C1 segment of cervical spinal cord (tissue), 14 donors: ENCODE results near the gene GALNT14.

Experiments used
- DNase-seq, 14 donors: peaks; one replicate each; lab custom pipeline; 2025; lab: John Stamatoyannopoulos, UW

The GALNT14 gene

GRCh38 chr2:31016648-31017047 lies 121.6 kb downstream of the GALNT14 start:
- DNase-seq, result no peak

DNA sequence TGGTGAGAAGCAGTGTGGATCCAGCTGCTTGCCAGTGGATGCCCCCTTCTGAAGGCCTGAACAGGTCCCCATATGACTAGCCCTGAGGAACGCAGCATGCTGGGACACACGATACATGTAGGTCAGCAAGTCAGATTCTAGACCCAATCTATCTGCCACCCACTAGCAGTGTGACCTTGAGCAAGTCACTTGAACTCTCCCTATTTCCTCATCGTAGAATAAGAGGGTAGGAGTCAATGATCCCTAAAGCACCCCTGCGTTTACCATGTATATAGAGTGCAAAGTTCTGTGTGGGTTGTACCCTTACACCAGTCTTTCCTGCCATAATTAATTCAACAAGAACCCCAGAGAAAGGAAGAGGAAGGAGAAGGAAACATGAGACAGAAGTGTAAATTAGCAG lies 123.7 kb downstream of the GALNT14 start:
- no peak for DNase-seq

DNA sequence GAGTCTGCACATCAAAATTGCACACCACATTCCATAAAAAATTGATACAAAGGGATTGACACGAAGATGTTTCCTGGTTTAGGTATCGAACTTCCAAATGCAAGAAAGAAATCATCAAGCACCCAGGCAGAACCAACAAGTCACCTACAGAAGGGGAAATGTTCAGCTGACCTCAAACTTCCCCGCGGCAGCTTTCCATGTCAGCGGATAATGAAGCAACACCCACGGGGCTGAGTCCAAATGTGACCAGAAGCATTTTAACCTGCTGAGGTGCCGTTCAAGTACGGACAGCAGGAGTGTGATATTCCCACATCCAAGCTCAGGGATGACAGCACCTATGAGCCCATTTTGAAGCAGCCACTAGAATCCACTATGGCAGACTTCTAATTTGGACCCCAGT lies 124.9 kb downstream of the GALNT14 start:
- DNase-seq, result no peak

DNA sequence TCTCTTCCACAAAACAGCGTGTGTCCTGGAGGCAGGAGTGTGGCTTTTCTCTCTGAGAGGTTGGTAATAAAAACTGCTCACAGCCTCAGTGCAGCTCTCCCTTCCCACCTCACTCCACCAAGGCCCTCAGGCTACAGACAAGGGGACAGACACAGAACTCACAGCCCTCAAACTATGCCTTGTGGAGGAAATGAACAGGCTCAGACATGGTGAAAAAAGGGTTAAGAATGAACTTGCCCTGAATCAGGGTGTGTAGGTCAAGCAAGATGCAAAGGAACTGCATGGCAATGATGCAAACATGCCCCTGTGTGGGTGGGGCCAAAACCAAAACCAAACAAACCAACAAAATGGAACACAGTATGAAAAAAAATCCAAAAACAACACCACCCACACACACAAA lies 125.8 kb downstream of the GALNT14 start:
- DNase-seq, result no peak

DNA sequence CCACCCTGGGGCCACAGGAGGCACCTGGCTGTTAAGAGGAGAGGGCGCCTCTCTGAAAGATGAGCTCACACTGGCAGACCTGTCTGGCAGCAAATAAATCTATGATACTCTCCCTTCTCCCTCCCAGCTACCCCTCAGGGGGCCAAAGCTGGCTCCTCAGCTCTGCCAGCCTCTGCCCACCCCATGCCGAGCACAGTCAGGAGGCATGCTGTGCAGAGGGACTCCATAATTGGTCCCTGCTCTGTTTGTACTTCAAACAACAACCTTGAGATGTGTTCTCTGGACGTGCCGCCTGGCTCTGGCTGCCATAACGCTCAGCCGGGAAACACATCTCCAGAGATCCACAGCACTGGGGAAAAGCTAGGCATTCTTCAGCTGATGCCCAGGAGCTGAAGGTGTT lies 126.7 kb downstream of the GALNT14 start:
- no peak for DNase-seq

DNA sequence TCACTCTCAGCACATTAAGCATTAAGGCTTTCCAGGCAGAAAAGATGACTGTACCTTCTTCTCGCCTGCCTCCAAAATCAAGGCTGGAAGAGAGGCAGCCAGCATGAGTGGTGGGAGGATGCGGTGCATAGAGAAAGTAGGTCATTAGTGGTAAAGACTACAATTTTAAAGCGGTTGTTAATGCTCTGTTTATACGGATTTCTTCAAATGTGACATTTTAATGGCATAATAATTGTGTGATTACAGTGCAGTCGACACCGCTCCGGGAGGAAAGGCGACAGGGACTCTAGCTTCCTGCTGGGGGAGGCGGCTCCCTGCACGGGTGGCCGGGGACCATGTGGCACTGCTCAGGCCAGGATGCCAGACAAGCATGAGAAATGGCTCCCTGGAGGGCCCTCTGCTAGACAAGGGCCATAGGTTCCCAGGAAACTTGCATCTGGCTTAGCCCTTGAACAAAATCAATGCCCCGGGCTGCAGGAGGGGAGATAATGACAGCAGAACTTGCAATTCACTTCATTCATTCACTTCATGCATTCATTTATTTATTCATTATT lies 129.6 kb downstream of the GALNT14 start:
- no peak for DNase-seq

GRCh38 chr2:31004257-31004656 lies 134.0 kb downstream of the GALNT14 start:
- no peak for DNase-seq

DNA sequence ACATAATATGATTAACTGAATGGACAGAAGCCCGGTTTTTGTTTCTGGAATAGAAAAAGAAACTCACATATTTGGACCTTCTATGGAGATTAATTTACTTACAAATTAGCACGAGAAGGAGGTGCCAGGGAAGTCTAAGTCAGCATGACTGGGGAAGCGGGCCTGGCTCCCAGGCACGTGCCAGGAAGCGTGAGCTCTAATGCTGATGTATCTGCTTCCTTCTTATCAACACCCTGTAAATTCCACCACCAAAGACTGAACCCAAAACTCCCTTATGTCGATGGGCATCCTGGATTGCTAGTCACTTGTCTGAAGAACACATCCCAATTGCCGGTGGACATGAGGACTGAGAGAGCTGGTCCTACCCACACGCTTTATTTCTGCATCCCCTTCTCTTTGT lies 134.5 kb downstream of the GALNT14 start:
- DNase-seq, result no peak

- DNase-seq, result no peak
These were observed 135.6 kb downstream of the GALNT14 start for GRCh38 chr2:31002537-31003150.

GRCh38 chr2:31000970-31001369 lies 137.3 kb downstream of the GALNT14 start:
- DNase-seq, result no peak

- DNase-seq, result no peak
These were observed 139.6 kb downstream of the GALNT14 start for GRCh38 chr2:30998672-30999071.

DNA sequence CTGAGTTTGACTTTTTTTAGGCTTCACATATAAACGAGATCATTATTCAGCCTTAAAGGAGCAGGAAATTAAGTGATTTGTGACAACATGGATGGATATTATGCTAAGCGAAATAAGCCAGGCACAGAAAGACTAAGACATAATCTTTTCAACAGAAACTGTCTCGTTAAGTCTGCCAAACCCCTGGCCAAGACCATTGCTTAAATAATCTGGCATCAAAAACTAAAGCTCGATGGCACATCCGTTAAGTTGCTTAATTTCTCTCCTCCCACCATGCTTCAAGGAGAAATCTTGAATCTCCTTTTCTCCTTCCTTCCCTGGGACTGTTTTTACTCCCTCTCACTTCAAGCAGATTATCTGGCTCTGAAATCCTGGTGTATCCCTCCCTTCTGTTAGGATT lies 140.3 kb downstream of the GALNT14 start:
- DNase-seq, result no peak

GRCh38 chr2:30994227-30995056 lies 143.8 kb downstream of the GALNT14 start:
- no peak for DNase-seq

DNA sequence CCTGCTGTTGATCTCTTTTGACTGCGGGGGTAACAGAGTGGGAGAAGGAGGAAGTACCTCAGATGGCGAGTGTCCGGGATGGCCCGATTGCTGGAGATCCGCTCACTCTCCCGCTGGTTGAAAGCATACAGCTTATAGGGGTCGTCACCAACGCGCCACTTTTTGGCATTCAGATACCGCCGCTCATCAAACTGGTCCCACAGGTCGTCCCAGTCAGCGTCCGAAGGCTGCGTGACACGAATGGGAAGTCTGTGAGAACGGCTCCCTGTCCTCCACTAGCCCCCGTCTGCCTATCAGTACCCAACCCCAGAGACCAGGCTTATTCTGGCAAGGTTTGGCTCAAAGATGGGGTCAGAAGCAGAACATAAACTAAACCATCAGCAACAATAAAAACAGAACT lies 145.5 kb downstream of the GALNT14 start:
- no peak for DNase-seq

DNA sequence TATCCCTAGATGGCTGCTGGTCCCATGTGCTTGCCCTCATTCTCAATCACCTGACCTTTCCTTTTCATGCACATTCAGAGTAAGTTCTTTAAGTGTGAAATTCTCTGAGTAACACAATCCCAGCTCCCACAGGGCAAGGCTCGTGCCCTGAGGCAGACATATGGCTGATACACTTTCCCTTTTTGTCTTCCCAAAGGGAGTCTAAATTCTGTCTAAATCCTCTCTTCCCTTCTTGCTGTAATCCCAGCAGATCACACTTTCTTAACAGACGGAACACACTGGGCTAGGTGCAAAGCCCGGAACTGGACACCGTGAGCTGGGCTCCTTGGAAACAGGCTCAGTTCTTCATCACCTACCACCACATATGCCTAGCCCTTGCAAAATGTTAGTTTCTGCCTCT lies 147.6 kb downstream of the GALNT14 start:
- no peak for DNase-seq

DNA sequence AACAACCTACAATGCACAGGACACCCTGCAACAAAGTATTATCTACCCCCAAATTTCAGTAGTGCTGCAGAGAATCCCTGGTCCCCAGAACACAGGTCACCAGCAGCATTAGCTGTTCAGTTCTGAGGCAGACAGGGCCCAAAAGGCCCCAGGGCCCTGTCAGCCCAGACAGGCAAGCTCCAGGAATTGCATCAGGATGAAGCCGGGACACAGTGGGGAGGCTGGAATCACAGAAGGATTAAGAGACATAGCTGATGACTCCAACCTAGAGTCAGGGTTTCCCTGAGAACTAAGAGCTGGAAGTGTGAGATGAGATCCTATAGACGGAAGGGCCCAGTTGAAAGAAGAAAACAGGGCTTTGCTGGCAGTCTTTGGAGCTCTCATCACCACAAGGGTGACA lies 148.1 kb downstream of the GALNT14 start:
- DNase-seq, result no peak

GRCh38 chr2:30989746-30990145 lies 148.5 kb downstream of the GALNT14 start:
- no peak for DNase-seq

GRCh38 chr2:30987566-30987965 lies 150.7 kb downstream of the GALNT14 start:
- DNase-seq, result no peak

DNA sequence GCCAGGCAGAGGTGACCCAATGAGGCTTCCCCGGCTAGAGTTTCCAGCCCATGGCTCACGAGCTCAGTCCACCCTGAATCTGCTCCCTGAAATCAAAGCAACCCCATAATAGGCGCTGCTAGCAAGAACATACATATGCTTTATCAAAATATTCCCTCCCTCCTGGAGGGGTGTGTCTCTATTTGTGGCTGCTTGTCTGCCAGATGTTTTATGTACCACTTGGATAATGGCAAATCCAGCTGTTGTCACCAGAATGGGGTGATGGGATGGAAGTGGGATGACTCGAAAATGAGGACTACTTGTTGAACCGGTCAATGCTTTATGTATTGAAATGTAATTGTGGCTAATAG lies 152.0 kb downstream of the GALNT14 start:
- DNase-seq, result no peak

DNA sequence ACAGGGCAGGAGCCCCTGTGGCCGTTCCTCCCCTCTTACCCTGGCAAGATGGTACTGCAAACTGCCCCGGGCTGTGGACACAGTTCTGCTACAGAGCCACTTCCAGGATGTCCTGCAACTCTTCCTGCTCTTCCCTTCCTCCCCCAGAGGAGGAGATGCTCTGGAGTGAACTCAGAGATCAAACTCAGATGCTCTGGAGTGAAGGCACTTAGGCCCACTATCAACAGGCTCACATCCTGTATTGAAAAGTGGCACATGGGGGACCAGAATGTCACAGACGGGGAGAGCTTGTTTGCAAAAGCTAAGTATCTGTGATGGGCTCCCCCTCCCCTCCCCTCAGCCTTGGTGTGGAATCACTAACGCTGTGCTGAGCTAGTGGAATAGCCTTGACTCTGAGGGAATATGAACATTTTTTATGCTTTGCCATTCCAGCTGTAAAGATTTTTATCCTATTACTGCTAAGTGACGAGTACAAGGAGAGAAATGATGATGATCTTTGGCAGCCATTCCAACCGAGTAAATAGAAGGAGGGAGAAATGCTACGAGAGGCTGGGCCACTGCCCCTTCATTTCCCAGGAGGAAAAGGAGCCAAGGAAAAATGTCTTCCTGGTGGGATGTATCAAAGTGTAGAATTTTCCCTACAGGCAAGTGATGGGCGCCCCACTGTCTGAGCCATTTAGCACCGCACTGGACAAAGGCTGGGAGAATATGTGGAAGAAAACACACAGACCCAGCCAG lies 152.6 kb downstream of the GALNT14 start:
- no peak for DNase-seq

GRCh38 chr2:30984148-30984547 lies 154.1 kb downstream of the GALNT14 start:
- no peak for DNase-seq

- DNase-seq, result no peak
These were observed 156.7 kb downstream of the GALNT14 start for GRCh38 chr2:30981510-30981909.

- no peak for DNase-seq
These were observed 157.1 kb downstream of the GALNT14 start for GRCh38 chr2:30981096-30981495.
